K562 (cell line): ENCODE results near the gene MKNK2. TPM values are rescaled to one million over a fixed set of nuclear protein-coding genes. Genes with fewer than 3 reads are reported as not detected.

Source experiments
- AFF1 ChIP-seq, 2 experiments: fragments of 450-650 bp; IDR thresholded peaks; 2 replicates each; pipeline ENCODE4 v1.6.1; 2018; ENCODE audit warnings: mild to moderate bottlenecking in 2 of 2, low read depth in 1 of 2; ENCODE audit not compliant: partially characterized antibody in 2 of 2
- CBX5 ChIP-seq: IDR thresholded peaks from 2 replicates; pipeline ENCODE4 v1.6.1; 2014; ENCODE audit warnings: low read depth, borderline replicate concordance
- CBX8 ChIP-seq: fragments of 200-600 bp; sonication (generic); IDR thresholded peaks from 2 replicates; pipeline ENCODE4 v1.6.1; 2012; ENCODE audit warnings: borderline replicate concordance, mixed run types, low read depth, mild to moderate bottlenecking, moderate library complexity, mixed read lengths, low read length, control low read depth, inconsistent platforms; ENCODE audit not compliant: poor library complexity, severe bottlenecking; ENCODE audit errors: extremely low read depth
- CEBPZ ChIP-seq: fragments of 150-350 bp; IDR thresholded peaks from 2 replicates; pipeline ENCODE4 v1.6.1; 2014; ENCODE audit warnings: low read depth, mild to moderate bottlenecking, low read length, borderline replicate concordance
- CHD4 ChIP-seq: fragments of 200-600 bp; sonication (generic); IDR thresholded peaks from 3 replicates; pipeline ENCODE4 v1.6.1; 2012; ENCODE audit warnings: low read depth, mild to moderate bottlenecking, mixed read lengths, low read length, inconsistent platforms; ENCODE audit not compliant: insufficient read depth, insufficient replicate concordance, poor library complexity, severe bottlenecking
- HNRNPL ChIP-seq: fragments of 200-400 bp; formaldehyde crosslinking; IDR thresholded peaks from 2 replicates; pipeline ENCODE4 v1.6.1; 2017; ENCODE audit warnings: low read depth, mild to moderate bottlenecking, low read length
- KAT7 ChIP-seq: sonication (generic); formaldehyde crosslinking; IDR thresholded peaks from 2 replicates; pipeline ENCODE4 v1.8.0; 2022; ENCODE audit warnings: missing genetic modification reagents, mild to moderate bottlenecking, borderline replicate concordance
- NFYB ChIP-seq: IDR thresholded peaks from 2 replicates; pipeline ENCODE4 v1.6.1; 2011; ENCODE audit warnings: mild to moderate bottlenecking, moderate library complexity; ENCODE audit not compliant: insufficient read length; ENCODE audit errors: extremely low read depth
- SMARCE1 ChIP-seq: fragments of 450-650 bp; IDR thresholded peaks from 2 replicates; pipeline ENCODE4 v1.7.1; 2016; ENCODE audit warnings: mild to moderate bottlenecking
- SRSF7 ChIP-seq: fragments of 200-400 bp; formaldehyde crosslinking; optimal IDR thresholded peaks from 2 replicates; pipeline ENCODE3; 2017; ENCODE audit warnings: mild to moderate bottlenecking, low read depth, low read length
- SUPT5H ChIP-seq: fragments of 450-650 bp; IDR thresholded peaks from 2 replicates; pipeline ENCODE4 v1.6.1; 2016
- ZNF224 ChIP-seq: sonication (generic); formaldehyde crosslinking; IDR thresholded peaks from 2 replicates; pipeline ENCODE4 v1.8.0; 2022; ENCODE audit warnings: mild to moderate bottlenecking, missing genetic modification reagents
- ZNF707 ChIP-seq: fragments of 250-450 bp; sonication (Bioruptor Pico); conservative IDR thresholded peaks from 2 replicates; pipeline ENCODE4 v1.8.0; 2022; ENCODE audit warnings: inconsistent platforms, mild to moderate bottlenecking, moderate library complexity
- ZSCAN29 ChIP-seq: fragments of 450-650 bp; IDR thresholded peaks from 2 replicates; pipeline ENCODE4 v1.6.1; 2017
- polyA plus RNA-seq, 8 experiments: library from polyadenylated mRNA; depleted of rRNA in 4 of 8; stranded (reverse) in 5 of 8; unstranded in 3 of 8; fragments of >200 nt; fragmentation: Nextera tagmentation in 2 of 8; fragmentation: Illumina TruSeq in 1 of 8; extraction: Ambion mirVana in 2 of 8; extraction: Trizol in 1 of 8; gene quantifications; 2 replicates each; pipeline versions ENCODE4 v1.2.1 to v1.2.3, GENCODE V29; 2011 to 2014; ENCODE audit warnings: inconsistent platforms in 1 of 8, missing spikeins in 1 of 8
- total RNA-seq, 7 experiments: library from RNA; depleted of rRNA in 6 of 7; stranded (reverse); fragments of >200 nt in 6 of 7; fragmentation: Illumina TruSeq in 2 of 7; extraction: Trizol in 2 of 7; gene quantifications; 2 replicates each; pipeline versions ENCODE4 v1.2.1 to v1.2.3, GENCODE V29; 2011 to 2021; ENCODE audit warnings: low replicate concordance in 1 of 7
- TF ChIP-seq, protein P1 (sequence below): fragments of 450-650 bp; conservative IDR thresholded peaks from 2 replicates; pipeline ENCODE4 v1.6.1; 2016; ENCODE audit warnings: missing genetic modification characterization, low read depth, mild to moderate bottlenecking, missing compliant biosample characterization, moderate library complexity
- TF ChIP-seq, protein P2 (sequence below): fragments of 450-650 bp; formaldehyde crosslinking; IDR thresholded peaks from 2 replicates; pipeline ENCODE4 v1.4.0; 2020; ENCODE audit warnings: mild to moderate bottlenecking, moderate library complexity

MKNK2 gene
- total and polyA plus RNA-seq, 9 of the 15 experiments (the other 6 are each of a cell fraction or from before 2014, with no cell fraction given) = 5.1 to 191 (median 51.9) TPM

DNA sequence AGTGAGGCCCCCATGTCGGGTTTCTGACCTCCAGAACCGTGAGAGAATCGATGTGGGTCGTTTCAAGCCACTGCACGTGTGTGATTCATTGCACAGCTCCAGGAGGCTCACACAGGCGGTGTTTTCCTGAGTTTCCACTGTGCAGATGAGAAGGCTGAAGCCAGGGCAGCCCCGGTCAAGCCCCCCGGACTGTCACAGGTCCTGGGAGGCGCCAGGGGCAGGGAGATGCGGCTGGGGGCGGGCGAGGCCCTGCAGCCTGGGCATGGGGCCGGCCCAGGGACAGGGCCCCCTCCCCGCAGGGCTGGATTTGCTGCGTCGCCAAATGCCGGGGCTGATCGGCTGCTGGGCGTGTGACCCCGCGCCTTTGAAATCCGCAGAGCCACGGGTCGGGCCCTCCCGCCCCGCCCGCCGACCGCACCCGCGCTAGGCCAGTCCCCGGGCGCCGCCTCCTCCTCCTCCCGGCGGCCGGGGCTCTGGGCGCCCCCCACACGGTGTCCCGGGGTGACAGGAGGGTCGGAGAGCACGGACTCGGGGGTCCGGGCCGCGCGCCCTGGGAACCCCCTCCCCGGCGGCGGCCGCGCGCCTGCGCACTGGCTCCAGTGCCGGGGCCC lies 9.9 kb upstream of the MKNK2 start (continued):
- TF ChIP-seq, protein P1, sequence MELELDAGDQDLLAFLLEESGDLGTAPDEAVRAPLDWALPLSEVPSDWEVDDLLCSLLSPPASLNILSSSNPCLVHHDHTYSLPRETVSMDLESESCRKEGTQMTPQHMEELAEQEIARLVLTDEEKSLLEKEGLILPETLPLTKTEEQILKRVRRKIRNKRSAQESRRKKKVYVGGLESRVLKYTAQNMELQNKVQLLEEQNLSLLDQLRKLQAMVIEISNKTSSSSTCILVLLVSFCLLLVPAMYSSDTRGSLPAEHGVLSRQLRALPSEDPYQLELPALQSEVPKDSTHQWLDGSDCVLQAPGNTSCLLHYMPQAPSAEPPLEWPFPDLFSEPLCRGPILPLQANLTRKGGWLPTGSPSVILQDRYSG (tag) = no peak
- TF ChIP-seq ZSCAN29 (no peak), KAT7 (CRISPR knock-in tag) (peak; percentile 93), ZNF224 (CRISPR knock-in tag) (no peak), HNRNPL (0 out of 2 replicates have a peak, but pooled peaks have one; percentile 56), ZNF707 (CRISPR knock-in tag) (no peak), CBX5 (no peak), SMARCE1 (no peak), SUPT5H (0 out of 2 replicates have a peak, but pooled peaks have one; percentile 20), NFYB (no peak), AFF1 (IDR thresholded peaks at IDR 0.05; ENCODE audit: low read depth in 1 of 2, partially characterized antibody in 2 of 2) (no peak), CEBPZ (no peak), SRSF7 (no peak), CHD4 (no peak), CBX8 (no peak)
- TF ChIP-seq, protein P2, sequence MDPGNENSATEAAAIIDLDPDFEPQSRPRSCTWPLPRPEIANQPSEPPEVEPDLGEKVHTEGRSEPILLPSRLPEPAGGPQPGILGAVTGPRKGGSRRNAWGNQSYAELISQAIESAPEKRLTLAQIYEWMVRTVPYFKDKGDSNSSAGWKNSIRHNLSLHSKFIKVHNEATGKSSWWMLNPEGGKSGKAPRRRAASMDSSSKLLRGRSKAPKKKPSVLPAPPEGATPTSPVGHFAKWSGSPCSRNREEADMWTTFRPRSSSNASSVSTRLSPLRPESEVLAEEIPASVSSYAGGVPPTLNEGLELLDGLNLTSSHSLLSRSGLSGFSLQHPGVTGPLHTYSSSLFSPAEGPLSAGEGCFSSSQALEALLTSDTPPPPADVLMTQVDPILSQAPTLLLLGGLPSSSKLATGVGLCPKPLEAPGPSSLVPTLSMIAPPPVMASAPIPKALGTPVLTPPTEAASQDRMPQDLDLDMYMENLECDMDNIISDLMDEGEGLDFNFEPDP (CRISPR knock-in tag) = no peak
